Measurements from ENCODE around the gene BAIAP2L1.

The BAIAP2L1 gene

DNA sequence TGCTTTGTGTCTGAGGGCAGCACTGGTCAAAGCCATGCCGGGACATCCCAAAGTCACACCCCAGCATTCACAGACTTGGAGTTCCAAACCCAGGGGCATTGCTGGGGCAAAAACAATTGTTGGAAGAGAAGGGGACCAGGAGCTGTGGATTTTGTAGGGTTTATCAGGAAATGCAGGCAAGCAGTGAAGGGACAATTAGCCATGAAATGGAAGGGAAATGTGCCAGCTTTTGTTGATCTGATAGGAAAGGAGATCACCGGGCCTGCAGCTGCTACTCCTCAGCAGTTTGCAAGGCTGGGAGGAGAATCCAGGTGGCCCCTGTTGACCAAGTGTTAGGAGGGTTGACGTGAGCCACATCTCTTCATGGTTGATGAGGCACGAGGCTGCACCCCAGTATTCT lies 122.0 kb downstream of the BAIAP2L1 start:
- DNase-seq (ENCODE audit: low read depth in 2 of 2), result no peak

DNA sequence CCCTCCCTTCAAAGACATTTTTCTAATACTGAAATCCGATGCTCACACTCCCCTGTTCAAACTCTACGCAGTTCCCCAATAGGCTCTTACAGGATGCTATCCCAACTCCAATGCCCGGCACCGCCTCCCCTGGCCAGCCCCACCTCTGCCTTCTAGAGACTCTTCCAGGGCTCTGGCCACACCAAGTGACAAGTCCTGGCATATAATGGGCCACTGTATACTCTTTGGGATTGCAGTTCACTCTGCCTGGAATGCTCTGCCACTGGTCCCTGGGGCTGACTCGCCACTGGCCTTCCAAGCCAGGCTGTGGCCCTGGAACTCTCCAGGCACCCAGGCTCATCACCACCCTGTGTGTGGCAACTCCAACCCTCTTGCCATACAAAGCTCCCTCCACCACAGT lies 122.5 kb downstream of the BAIAP2L1 start:
- no peak for DNase-seq (ENCODE audit: low read depth in 2 of 2)

GRCh38 chr7:98276241-98276761 lies 124.6 kb downstream of the BAIAP2L1 start:
- DNase-seq (ENCODE audit: low read depth in 2 of 2), result no peak

GRCh38 chr7:98267303-98267702 lies 133.6 kb downstream of the BAIAP2L1 start:
- no peak for DNase-seq (ENCODE audit: low read depth in 2 of 2)

- DNase-seq (ENCODE audit: low read depth in 2 of 2), result no peak
Observed at GRCh38 chr7:98266840-98267239, 134.1 kb downstream of the BAIAP2L1 start.

GRCh38 chr7:98265841-98266271 lies 135.0 kb downstream of the BAIAP2L1 start:
- DNase-seq (ENCODE audit: low read depth in 2 of 2), result no peak

GRCh38 chr7:98257701-98258100 lies 143.2 kb downstream of the BAIAP2L1 start:
- DNase-seq (ENCODE audit: low read depth in 2 of 2), result no peak

DNA sequence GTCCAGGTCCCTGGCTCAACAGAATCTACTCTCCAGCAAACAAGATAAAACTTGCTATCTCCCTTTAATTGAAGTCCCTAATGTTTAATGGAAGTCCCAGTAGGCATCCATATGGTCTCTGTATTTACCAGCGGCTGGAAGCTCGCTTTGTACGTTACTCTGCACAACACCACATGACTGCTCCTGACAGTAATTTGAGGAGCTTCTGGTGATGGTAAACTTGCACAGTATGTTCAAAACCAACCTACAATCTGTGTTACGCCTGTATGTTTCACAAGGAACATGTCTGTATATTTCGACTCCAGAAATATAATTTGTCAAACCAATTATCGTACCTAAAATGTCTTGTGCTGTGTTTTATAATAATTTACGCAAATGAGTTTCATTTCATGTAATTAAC lies 144.5 kb downstream of the BAIAP2L1 start:
- no peak for DNase-seq (ENCODE audit: low read depth in 2 of 2)

DNA sequence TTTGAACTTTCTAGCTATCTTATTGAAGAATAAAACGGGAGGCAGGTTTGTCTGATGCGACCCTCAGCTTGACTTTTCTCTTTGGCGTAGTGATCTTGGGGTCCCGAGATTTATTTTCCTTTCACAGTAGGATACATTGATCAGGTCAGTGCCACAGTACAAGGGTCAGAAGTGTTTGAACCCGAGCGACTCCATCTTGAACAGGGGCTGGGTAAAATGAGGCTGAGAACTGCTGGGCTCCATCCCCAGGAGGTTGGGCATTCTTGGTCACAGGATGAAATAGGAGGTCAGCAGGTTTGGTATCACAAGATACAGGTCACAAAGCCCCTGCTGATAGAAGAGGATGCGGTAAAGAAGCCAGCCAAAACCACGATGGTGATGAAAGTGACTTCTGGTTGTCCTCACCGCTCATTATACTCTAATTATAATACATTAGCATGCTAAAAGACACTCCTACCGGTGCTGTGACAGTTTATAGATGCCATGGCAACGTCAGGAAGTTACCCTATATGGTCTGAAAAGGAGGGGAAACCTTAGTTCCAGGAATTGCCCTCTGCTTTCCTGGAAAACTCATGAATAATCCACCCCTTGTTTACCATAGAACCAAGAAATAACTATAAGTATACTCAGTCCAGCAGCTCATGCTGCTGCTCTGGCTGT lies 145.8 kb downstream of the BAIAP2L1 start:
- no peak for DNase-seq (ENCODE audit: low read depth in 2 of 2)

GRCh38 chr7:98254516-98254915 lies 146.4 kb downstream of the BAIAP2L1 start:
- DNase-seq (ENCODE audit: low read depth in 2 of 2), result no peak

DNA sequence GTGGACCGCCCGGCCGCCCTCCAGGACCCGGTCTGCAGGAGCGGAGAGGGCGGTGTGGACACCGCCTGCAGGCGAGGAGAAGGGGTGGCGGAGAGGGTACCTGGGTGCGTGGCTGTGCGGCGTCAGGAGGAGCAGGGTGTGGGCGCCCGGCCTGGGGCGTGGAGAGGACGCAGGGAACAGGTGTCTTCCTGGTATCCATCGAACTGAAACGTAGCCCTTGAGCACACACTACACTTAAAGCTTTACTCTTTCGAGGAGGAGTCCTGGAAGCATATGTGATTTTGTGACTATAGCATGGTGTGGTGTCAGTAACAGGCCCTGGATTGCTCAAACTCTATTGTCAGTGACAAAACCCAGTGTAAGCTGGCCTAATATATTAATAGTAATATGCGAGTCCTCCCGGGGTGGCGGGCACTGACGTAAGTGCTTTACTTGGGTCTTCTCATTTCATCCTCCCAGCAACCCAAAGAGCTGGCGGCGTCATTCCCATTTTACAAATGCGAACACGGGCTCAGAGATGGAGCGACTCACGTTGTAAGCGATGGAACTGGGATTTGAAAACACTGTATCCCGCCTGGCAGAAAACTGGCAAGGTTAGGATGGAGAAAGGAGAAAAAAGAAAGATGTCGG lies 148.3 kb downstream of the BAIAP2L1 start:
- DNase-seq (ENCODE audit: low read depth in 2 of 2), result no peak

- peak; percentile 61 to 74 for DNase-seq (ENCODE audit: low read depth in 2 of 2)
Observed at GRCh38 chr7:98251601-98252424, 149.1 kb downstream of the BAIAP2L1 start, which contains the start of gene TECPR1. TSS of gene TECPR1 (minus strand) at chr7:98252232. CDS start at chr7:98246146, 6,086 bp downstream.

DNA sequence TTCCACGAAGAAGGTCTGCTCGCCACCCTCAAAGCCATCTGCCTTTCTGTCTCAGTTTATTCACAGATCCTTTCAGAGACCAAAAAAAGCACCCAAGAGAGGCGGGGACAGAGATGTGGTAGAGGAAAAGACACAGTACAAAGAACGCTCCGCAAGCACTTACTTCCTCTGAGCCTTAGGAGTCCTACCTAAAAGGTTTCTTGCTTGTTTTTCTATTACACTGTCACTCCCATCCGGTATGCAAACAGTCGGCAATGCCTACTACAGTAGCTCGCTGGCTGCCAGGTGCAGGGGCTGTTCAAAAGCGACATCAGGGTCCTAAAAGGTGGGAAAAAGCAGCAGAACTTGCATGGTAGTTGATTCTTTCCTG lies 149.7 kb downstream of the BAIAP2L1 start:
- no peak for DNase-seq (ENCODE audit: low read depth in 2 of 2)

DNA sequence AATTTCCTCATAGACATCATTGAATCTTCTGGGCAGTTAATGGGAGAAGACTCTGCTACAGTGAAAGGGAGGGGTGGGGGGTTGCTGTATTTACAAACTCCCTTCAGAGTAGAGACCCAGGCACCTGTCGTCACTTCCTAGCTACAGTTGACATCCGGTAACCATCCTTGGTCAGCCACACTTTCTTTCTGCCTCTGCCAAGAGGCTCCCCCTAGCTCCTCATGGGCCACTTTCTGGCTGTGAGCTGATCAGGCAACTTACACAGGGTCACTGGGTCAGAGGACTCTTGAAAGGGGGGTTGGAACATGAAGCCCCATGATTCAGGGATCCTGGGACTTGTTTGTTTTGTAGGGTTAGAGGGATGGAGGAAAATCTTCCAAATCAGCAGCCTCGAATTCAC lies 150.1 kb downstream of the BAIAP2L1 start:
- no peak for DNase-seq (ENCODE audit: low read depth in 2 of 2)

- DNase-seq (ENCODE audit: low read depth in 2 of 2), result no peak
Observed at GRCh38 chr7:98249106-98249505, 151.8 kb downstream of the BAIAP2L1 start.

DNA sequence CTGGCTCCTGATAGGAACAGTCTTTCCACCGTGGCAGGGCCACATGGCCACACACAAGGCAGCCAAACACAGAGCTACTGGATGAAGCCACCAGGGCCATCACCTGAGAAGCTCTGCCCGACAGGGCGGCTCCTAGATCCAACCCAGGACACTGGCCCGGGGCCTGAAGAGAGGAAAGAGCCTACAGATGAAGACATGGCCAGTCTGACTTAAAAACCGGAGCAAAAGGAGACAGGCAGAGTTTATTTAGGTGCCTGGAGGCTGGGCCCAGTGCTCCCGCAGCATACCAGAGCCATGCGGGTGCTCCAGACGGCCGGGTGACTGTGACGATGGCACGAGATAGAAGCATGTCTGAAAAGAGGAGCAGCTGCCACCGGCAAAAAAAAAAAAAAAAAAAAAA lies 152.7 kb downstream of the BAIAP2L1 start:
- no peak for DNase-seq (ENCODE audit: low read depth in 2 of 2)

GRCh38 chr7:98244871-98245270 lies 156.0 kb downstream of the BAIAP2L1 start:
- no peak for DNase-seq (ENCODE audit: low read depth in 2 of 2)

- no peak for DNase-seq (ENCODE audit: low read depth in 2 of 2)
Observed at GRCh38 chr7:98242934-98243333, 158.0 kb downstream of the BAIAP2L1 start.

DNA sequence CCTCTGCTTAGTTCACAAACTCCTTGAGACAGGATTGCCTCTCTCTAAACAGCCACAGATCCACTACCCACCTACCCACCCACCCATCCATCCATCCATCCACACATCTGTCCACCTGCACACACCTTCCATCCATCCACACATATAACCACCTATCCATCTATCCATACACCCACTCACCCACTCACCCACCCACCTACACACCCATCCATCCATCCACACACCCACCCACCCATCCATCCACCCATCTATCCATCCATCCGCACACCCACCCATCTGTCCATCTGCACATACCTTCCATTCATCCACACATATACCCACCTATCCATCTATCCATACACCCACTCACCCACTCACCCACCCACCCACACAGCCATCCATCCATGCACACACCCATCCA lies 158.5 kb downstream of the BAIAP2L1 start:
- DNase-seq (ENCODE audit: low read depth in 2 of 2), result no peak

- no peak for DNase-seq (ENCODE audit: low read depth in 2 of 2)
Observed at GRCh38 chr7:98241674-98242241, 159.1 kb downstream of the BAIAP2L1 start.
